GM19395 (cell line): ENCODE measurements around the gene PCDHB14.

ENCODE experiments used
- ATAC-seq: cut with Tn5 transposase; IDR thresholded peaks from one replicate; pipeline ENCODE4 v1.9.1; 2021; ENCODE audit warnings: mild to moderate bottlenecking, moderate library complexity; ENCODE audit not compliant: unreplicated experiment

PCDHB14 gene

GRCh38 chr5:141269195-141269594 is 46.1 kb downstream of the PCDHB14 start:
- ATAC-seq = no peak

- no peak for ATAC-seq
Measured at GRCh38 chr5:141272906-141273305, 49.8 kb downstream of the PCDHB14 start.
